ENCODE data around the gene P2RY12. TPM values are rescaled to one million over a fixed set of nuclear protein-coding genes. Genes with fewer than 3 reads are reported as not detected.

The P2RY12 gene
- total RNA-seq, 1 donor: under 0.01 TPM

DNA sequence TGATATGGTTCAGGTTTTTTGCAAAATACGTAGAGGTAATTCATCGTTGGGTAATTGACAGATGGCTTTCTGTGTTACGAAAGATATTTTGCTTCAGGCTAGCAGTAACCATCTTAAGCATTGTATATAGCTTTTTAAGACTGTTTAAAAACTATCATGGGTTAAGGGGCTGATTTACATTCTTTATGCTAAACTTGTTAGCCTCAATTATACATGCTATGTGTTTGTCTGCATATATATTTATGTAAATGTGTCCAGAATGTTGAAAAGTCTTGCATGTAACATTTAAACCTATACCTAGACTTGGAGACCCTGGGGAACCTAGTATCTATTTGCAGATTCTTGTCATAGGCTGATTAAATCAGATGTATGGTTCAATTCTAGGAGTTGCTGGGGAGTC, 95.1 kb downstream of the P2RY12 start:
- no peak for DNase-seq (ENCODE audit: low read depth)
- TF ChIP-seq CTCF (IDR thresholded peaks at IDR 0.05; ENCODE audit: insufficient read depth, low read depth, low read length): no peak
- H3K4me3 ChIP-seq (ENCODE audit: low read depth, low read length): no peak overlapping the region

Other genes starting within 250 kb of the P2RY12 start
- gene GPR171, start 181.5 kb downstream of the P2RY12 start, total RNA-seq: not detected in 2 replicates
- gene P2RY14, start 106.2 kb downstream of the P2RY12 start, total RNA-seq: not detected in 2 replicates
- 0.43 TPM in 1 of 2 replicates, not detected in the other for gene GPR87, start 67.9 kb downstream of the P2RY12 start, total RNA-seq
- gene P2RY13, start 55.2 kb downstream of the P2RY12 start, total RNA-seq: not detected in 2 replicates
- gene IGSF10, start 76.3 kb upstream of the P2RY12 start, total RNA-seq: 0.97 and 2.2 TPM in 2 replicates